Measurements from ENCODE around the gene METTL17. TPM values are rescaled to one million over a fixed set of nuclear protein-coding genes. Genes with fewer than 3 reads are reported as not detected.
A peak's percentile ranks its signal among the peaks of the same experiment; 100 is the strongest.

Gene METTL17
- total RNA-seq, 1 experiment from 2014 or later: 95.4 TPM

GRCh38 chr14:21023817-21024584 lies 34.2 kb downstream of the METTL17 start:
- Histone ChIP-seq H3K36me3 (ENCODE audit: insufficient read depth, low read length, poor library complexity, severe bottlenecking) (no peaks in the 10 kb centered on the region), H3K27me3 (replicated peaks; ENCODE audit: insufficient read depth, low read depth, low read length, poor library complexity) (no peaks in the 10 kb centered on the region), H3K4me1 (ENCODE audit: insufficient read depth, low read length, poor library complexity, severe bottlenecking) (peaks cover 5% of the 10 kb centered on the region), H3K4me3 (ENCODE audit: low read depth, low read length, poor library complexity, severe bottlenecking) (peak overlapping the region; percentile 73), H3K27ac (ENCODE audit: low read depth, low read length, poor library complexity, severe bottlenecking) (no peak overlapping the region), H3K9me3 (ENCODE audit: low read depth, low read length, poor library complexity, severe bottlenecking) (no peaks in the 10 kb centered on the region)
- intact Hi-C loops (cut with micrococcal nuclease; ENCODE audit: unreplicated experiment): no loop called here
- CTCF ChIA-PET: interaction anchor here (2.6 kb wide), 1 partner anchor 9 kb away, joined by 7 read pairs; no protein-coding TSS in a partner anchor
- no peak for DNase-seq (ENCODE audit: low spot score)
- BruUV-seq (replicated peaks): no TSS peak
- POLR2A ChIA-PET (ENCODE audit: low non-redundant PET): no interaction called here
- no peak for TF ChIP-seq EZH2 (IDR thresholded peaks at IDR 0.05; ENCODE audit: borderline replicate concordance, low read depth, low read length, poor library complexity, severe bottlenecking)
- no peak for TF ChIP-seq CTCF (conservative IDR thresholded peaks at IDR 0.05; ENCODE audit: low read depth, low read length)

GRCh38 chr14:21024585-21025370 lies 35.0 kb downstream of the METTL17 start, which contains the start of gene NDRG2:
TSS of gene NDRG2 (minus strand) at chr14:21025061. CDS start at chr14:21023315, 1,746 bp downstream.
- Histone ChIP-seq H3K36me3 (ENCODE audit: insufficient read depth, low read length, poor library complexity, severe bottlenecking) (no peaks in the 10 kb centered on the region), H3K4me1 (ENCODE audit: insufficient read depth, low read length, poor library complexity, severe bottlenecking) (peaks cover 5% of the 10 kb centered on the region), H3K4me3 (ENCODE audit: low read depth, low read length, poor library complexity, severe bottlenecking) (peak within 1 kb of the TSS; percentile 73), H3K9me3 (ENCODE audit: low read depth, low read length, poor library complexity, severe bottlenecking) (no peaks in the 10 kb centered on the region), H3K27ac (ENCODE audit: low read depth, low read length, poor library complexity, severe bottlenecking) (no peak within 1 kb of the TSS), H3K27me3 (replicated peaks; ENCODE audit: insufficient read depth, low read depth, low read length, poor library complexity) (no peaks in the 10 kb centered on the region)
- CTCF ChIA-PET: interaction anchor here (2.6 kb wide), 1 partner anchor 10 kb away, joined by 7 read pairs; no protein-coding TSS in a partner anchor
- BruUV-seq (replicated peaks): no TSS peak
- intact Hi-C loops (cut with micrococcal nuclease; ENCODE audit: unreplicated experiment): no loop called here
- DNase-seq (ENCODE audit: low spot score): peak; percentile 52
- POLR2A ChIA-PET (ENCODE audit: low non-redundant PET): no interaction called here
- no peak for TF ChIP-seq EZH2 (IDR thresholded peaks at IDR 0.05; ENCODE audit: borderline replicate concordance, low read depth, low read length, poor library complexity, severe bottlenecking)
- no peak for TF ChIP-seq CTCF (conservative IDR thresholded peaks at IDR 0.05; ENCODE audit: low read depth, low read length)

GRCh38 chr14:21025371-21026273 lies 35.8 kb downstream of the METTL17 start:
- peaks cover 5% of the 10 kb centered on the region for H3K4me1 ChIP-seq (ENCODE audit: insufficient read depth, low read length, poor library complexity, severe bottlenecking)
- no peaks in the 10 kb centered on the region for H3K27me3 ChIP-seq (replicated peaks; ENCODE audit: insufficient read depth, low read depth, low read length, poor library complexity)
- ChIA-PET CTCF (no interaction called here), POLR2A (ENCODE audit: low non-redundant PET) (no interaction called here)
- no peak overlapping the region for H3K27ac ChIP-seq (ENCODE audit: low read depth, low read length, poor library complexity, severe bottlenecking)
- H3K4me3 ChIP-seq (ENCODE audit: low read depth, low read length, poor library complexity, severe bottlenecking): peak overlapping the region; percentile 73
- intact Hi-C loops (cut with micrococcal nuclease; ENCODE audit: unreplicated experiment): no loop called here
- BruUV-seq (replicated peaks): no TSS peak
- TF ChIP-seq EZH2 (IDR thresholded peaks at IDR 0.05; ENCODE audit: borderline replicate concordance, low read depth, low read length, poor library complexity, severe bottlenecking) (no peak), CTCF (conservative IDR thresholded peaks at IDR 0.05; ENCODE audit: low read depth, low read length) (no peak)
- peak; percentile 26 for DNase-seq (ENCODE audit: low spot score)
- H3K36me3 ChIP-seq (ENCODE audit: insufficient read depth, low read length, poor library complexity, severe bottlenecking): no peaks in the 10 kb centered on the region
- H3K9me3 ChIP-seq (ENCODE audit: low read depth, low read length, poor library complexity, severe bottlenecking): no peaks in the 10 kb centered on the region
